HG02763 (cell line): ENCODE results near the gene PLXDC1.
A peak's percentile ranks its signal among the peaks of the same experiment; 100 is the strongest.

Source experiments
- ATAC-seq: cut with Tn5 transposase; IDR thresholded peaks from one replicate; pipeline ENCODE4 v1.9.1; 2021; ENCODE audit warnings: mild to moderate bottlenecking, moderate library complexity; ENCODE audit not compliant: unreplicated experiment

The PLXDC1 gene

GRCh38 chr17:39151150-39151942 is at the start of gene PLXDC1:
PLXDC1 (minus strand) TSS chr17:39151637; CDS start chr17:39151437, 200 bp downstream.
- ATAC-seq, result no peak

GRCh38 chr17:39200957-39201510 is 49.6 kb upstream of the PLXDC1 start:
- ATAC-seq, result no peak

- peak; percentile 66 for ATAC-seq
Observed at GRCh38 chr17:39200070-39200879, 48.8 kb upstream of the PLXDC1 start, which contains the start of gene RPL19. RPL19 (plus strand) TSS chr17:39200283; CDS start chr17:39200345, 62 bp downstream.

GRCh38 chr17:39199820-39200069 is 48.3 kb upstream of the PLXDC1 start:
- ATAC-seq, result peak; percentile 63

GRCh38 chr17:39198186-39198566 is 46.7 kb upstream of the PLXDC1 start:
- ATAC-seq, result no peak

- ATAC-seq, result no peak
Observed at GRCh38 chr17:39197380-39198185, 46.1 kb upstream of the PLXDC1 start, which contains the start of gene CACNB1. CACNB1 (minus strand) TSS chr17:39197669; CDS start chr17:39197495, 174 bp downstream.

GRCh38 chr17:39196808-39197291 is 45.4 kb upstream of the PLXDC1 start:
- no peak for ATAC-seq

GRCh38 chr17:39196241-39196807 is 44.9 kb upstream of the PLXDC1 start:
- no peak for ATAC-seq

GRCh38 chr17:39195568-39196160 is 44.2 kb upstream of the PLXDC1 start:
- no peak for ATAC-seq

GRCh38 chr17:39194985-39195524 is 43.6 kb upstream of the PLXDC1 start:
- no peak for ATAC-seq

- ATAC-seq, result no peak
Observed at GRCh38 chr17:39194089-39194984, 42.9 kb upstream of the PLXDC1 start.

GRCh38 chr17:39193346-39193745 is 41.9 kb upstream of the PLXDC1 start:
- no peak for ATAC-seq

GRCh38 chr17:39192901-39193300 is 41.5 kb upstream of the PLXDC1 start:
- ATAC-seq, result no peak

- no peak for ATAC-seq
Observed at GRCh38 chr17:39191750-39192510, 40.5 kb upstream of the PLXDC1 start.

GRCh38 chr17:39187152-39187830 is 35.9 kb upstream of the PLXDC1 start:
- no peak for ATAC-seq

GRCh38 chr17:39186481-39187002 is 35.1 kb upstream of the PLXDC1 start:
- no peak for ATAC-seq

- no peak for ATAC-seq
Observed at GRCh38 chr17:39183720-39184119, 32.3 kb upstream of the PLXDC1 start.
